GM12891 (cell line): ENCODE measurements around the gene NLRC3.

Source experiments
- PAX5 ChIP-seq: IDR thresholded peaks from 2 replicates; pipeline ENCODE4 v1.6.1; 2011; ENCODE audit warnings: low read length, moderate library complexity, mild to moderate bottlenecking; ENCODE audit not compliant: insufficient read depth, severe bottlenecking
- POLR2A ChIP-seq: IDR thresholded peaks from 2 replicates; pipeline ENCODE4 v1.6.1; 2011; ENCODE audit warnings: low read depth, low read length, control low read depth
- POLR2AphosphoS5 ChIP-seq: IDR thresholded peaks from 2 replicates; pipeline ENCODE4 v1.6.1; 2011; ENCODE audit warnings: low read depth, low read length, control low read depth
- POU2F2 ChIP-seq: IDR thresholded peaks from 2 replicates; pipeline ENCODE4 v1.6.1; 2011; ENCODE audit warnings: low read depth, mild to moderate bottlenecking, control low read depth, low read length, moderate library complexity
- SPI1 ChIP-seq: IDR thresholded peaks from 2 replicates; pipeline ENCODE4 v1.6.1; 2011; ENCODE audit warnings: low read depth, low read length, control low read depth
- TAF1 ChIP-seq: IDR thresholded peaks from 2 replicates; pipeline ENCODE4 v1.6.1; 2011; ENCODE audit warnings: low read depth, low read length, control low read depth

DNA sequence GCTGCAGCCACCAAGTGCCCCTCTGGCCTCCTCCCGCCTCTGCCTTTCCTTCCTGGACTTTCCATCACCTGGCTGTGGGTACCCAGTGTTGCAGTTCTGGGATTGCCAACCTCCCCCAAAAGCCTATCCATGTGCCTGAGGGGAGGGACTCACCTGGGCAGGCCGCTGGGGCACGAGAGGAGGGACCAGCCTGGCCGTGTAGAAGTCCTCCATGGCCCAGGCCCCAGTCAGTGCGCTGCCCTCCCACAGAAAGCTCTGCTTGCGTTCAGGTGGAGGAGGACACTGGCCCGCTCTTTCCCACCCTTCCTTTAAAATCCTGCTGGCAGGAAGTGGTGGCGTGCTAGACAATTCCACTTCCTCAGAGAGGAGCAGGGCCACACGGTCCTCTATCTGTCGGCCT, 20.0 kb upstream of the NLRC3 start:
- no peak for TF ChIP-seq POLR2AphosphoS5
- TF ChIP-seq POLR2A: no peak
- TF ChIP-seq TAF1: no peak
- no peak for TF ChIP-seq SPI1
- TF ChIP-seq PAX5: no peak
- TF ChIP-seq POU2F2: no peak
